ENCODE data around the gene PPP1R7. TPM values are rescaled to one million over a fixed set of nuclear protein-coding genes. Genes with fewer than 3 reads are reported as not detected.
"Not testable (repeated sequence)": the region's sequence is repeated elsewhere in the genome, so short reads cannot be mapped to it uniquely, and the experiment has no call there.

The PPP1R7 gene, protein sequence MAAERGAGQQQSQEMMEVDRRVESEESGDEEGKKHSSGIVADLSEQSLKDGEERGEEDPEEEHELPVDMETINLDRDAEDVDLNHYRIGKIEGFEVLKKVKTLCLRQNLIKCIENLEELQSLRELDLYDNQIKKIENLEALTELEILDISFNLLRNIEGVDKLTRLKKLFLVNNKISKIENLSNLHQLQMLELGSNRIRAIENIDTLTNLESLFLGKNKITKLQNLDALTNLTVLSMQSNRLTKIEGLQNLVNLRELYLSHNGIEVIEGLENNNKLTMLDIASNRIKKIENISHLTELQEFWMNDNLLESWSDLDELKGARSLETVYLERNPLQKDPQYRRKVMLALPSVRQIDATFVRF
- total RNA-seq (10 to 100 TPM; 40.6 to 73.8 TPM), polyA plus RNA-seq (ENCODE audit: insufficient read length in 2 of 2) (100 to 1,000 TPM in 1 of 2 donors, 10 to 100 TPM in 1; 93.0 to 101 TPM)
- long read RNA-seq, donor 1, transcript PPP1R7-206 (9 exons, 965 nt), result minor isoform, 8 of 67 reads
- long read RNA-seq, donor 1, transcript PPP1R7-201 (10 exons, 2,386 nt), result major isoform, 20 of 67 reads
- long read RNA-seq, donor 1, partial matches to known transcripts, result 34 of 67 reads
- long read RNA-seq, donor 1, other reads (novel, unspliced or antisense), result 0 of 67 reads
- long read RNA-seq, donor 2, partial matches to known transcripts, result 0 of 7 reads
- long read RNA-seq, donor 2, other reads (novel, unspliced or antisense), result 0 of 7 reads
- long read RNA-seq, donor 3, transcript PPP1R7-201 (10 exons, 2,386 nt), result major isoform, 9 of 23 reads
- long read RNA-seq, donor 3, partial matches to known transcripts, result 5 of 23 reads
- long read RNA-seq, donor 3, other reads (novel, unspliced or antisense), result 0 of 23 reads
- long read RNA-seq, donor 4, transcript PPP1R7-206 (9 exons, 965 nt), result minor isoform, 6 of 45 reads
- long read RNA-seq, donor 4, transcript PPP1R7-201 (10 exons, 2,386 nt), result major isoform, 13 of 45 reads
- long read RNA-seq, donor 4, partial matches to known transcripts, result 22 of 45 reads
- long read RNA-seq, donor 4, other reads (novel, unspliced or antisense), result 0 of 45 reads

DNA sequence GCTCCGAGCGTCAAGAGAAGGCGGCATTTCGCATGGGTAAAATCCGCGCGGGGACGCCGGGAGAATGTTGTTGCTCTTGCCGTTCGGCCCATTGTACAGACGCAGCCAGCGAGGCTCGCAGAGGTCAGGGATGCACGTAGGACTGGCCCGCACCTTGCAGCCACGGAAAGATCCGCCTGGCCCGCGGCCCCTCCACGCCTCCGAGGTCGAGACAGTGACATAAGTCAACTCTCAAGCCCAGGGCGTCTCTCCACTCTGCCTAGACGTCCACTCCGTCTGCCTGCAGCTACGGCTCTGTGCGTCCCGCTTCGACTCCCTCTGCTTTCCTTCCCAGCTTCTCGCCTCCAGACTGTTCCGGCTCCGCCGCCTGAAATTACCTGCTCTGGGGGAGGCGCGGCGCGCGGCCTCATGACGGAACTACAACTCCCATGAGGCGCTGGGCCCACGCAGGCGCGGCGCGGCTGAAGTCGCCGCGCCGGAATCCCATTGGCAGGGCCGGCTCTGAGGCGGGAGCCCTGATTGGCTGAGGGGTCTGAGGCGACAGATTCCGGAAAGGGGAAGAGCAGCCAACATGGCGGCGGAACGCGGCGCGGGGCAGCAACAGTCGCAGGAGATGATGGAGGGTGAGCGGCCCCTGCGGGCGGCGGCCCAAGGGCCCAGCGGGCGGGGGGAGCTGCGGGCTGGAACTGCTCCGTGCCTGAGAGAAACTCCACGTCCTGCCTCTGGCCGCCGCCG, at the start of gene PPP1R7:
Gene PPP1R7, plus strand, starts transcription at position 543 of the 735 bp plus-strand sequence. Its CDS starts 29 bp downstream, at position 572.
- Histone ChIP-seq H3K27me3 (ENCODE audit: control insufficient read depth, insufficient read depth, low read length) (no peaks in the 10 kb centered on the region), H3K4me3 (ENCODE audit: low read depth, low read length) (peak within 1 kb of the TSS; percentile 72), H3K9me3 (ENCODE audit: control insufficient read depth, insufficient read depth, low read length) (no peaks in the 10 kb centered on the region), H3K36me3 (ENCODE audit: control insufficient read depth, insufficient read depth, low read length) (peaks cover 13% of the 10 kb centered on the region), H3K4me1 (ENCODE audit: control insufficient read depth, insufficient read depth, low read length) (peaks cover 17% of the 10 kb centered on the region), H3K27ac (ENCODE audit: low read depth, low read length) (peak within 1 kb of the TSS; percentile 33)
- WGBS (ENCODE audit: insufficient coverage), result under 1% methylated on average over 73 of the region's 73 CpGs
- DNase-seq (ENCODE audit: low read depth in 4 of 6, low spot score in 6 of 6), result peak; percentile 83 to 98 (median 90)

GRCh38 chr2:241102239-241102803, 47.9 kb upstream of the PPP1R7 start, which contains the start of gene MTERF4:
Gene MTERF4, minus strand, starts transcription at chr2:241102287. Its CDS starts 14 bp downstream, at chr2:241102273.
- peak; percentile 74 to 96 (median 80) for DNase-seq (ENCODE audit: low read depth in 4 of 6, low spot score in 6 of 6)

GRCh38 chr2:241103176-241103595, 47.1 kb upstream of the PPP1R7 start:
- Histone ChIP-seq H3K27me3 (ENCODE audit: control insufficient read depth, insufficient read depth, low read length) (no peaks in the 10 kb centered on the region), H3K9me3 (ENCODE audit: control insufficient read depth, insufficient read depth, low read length) (no peaks in the 10 kb centered on the region), H3K36me3 (ENCODE audit: control insufficient read depth, insufficient read depth, low read length) (peaks cover 41% of the 10 kb centered on the region), H3K4me1 (ENCODE audit: control insufficient read depth, insufficient read depth, low read length) (peaks cover 12% of the 10 kb centered on the region), H3K27ac (ENCODE audit: low read depth, low read length) (peak overlapping the region; percentile 64), H3K4me3 (ENCODE audit: low read depth, low read length) (peak overlapping the region; percentile 82)
- 54% methylated on average over 3 of the region's 5 CpGs for whole genome bisulfite sequencing (ENCODE audit: insufficient coverage)
- DNase-seq (ENCODE audit: low read depth in 4 of 6, low spot score in 6 of 6), result peak in 1 of 6 donors; percentile 34

More at GRCh38 chr2:241102239-241102803, 47.9 kb upstream of the PPP1R7 start, which contains the start of gene MTERF4:
- WGBS (ENCODE audit: insufficient coverage), result 1% methylated on average over 49 of the region's 56 CpGs
- peaks cover 33% of the 10 kb centered on the region for H3K36me3 ChIP-seq (ENCODE audit: control insufficient read depth, insufficient read depth, low read length)
- H3K4me3 ChIP-seq (ENCODE audit: low read depth, low read length), result peak within 1 kb of the TSS; percentile 82
- H3K4me1 ChIP-seq (ENCODE audit: control insufficient read depth, insufficient read depth, low read length), result peaks cover 12% of the 10 kb centered on the region
- peak within 1 kb of the TSS; percentile 64 for H3K27ac ChIP-seq (ENCODE audit: low read depth, low read length)
- no peaks in the 10 kb centered on the region for H3K9me3 ChIP-seq (ENCODE audit: control insufficient read depth, insufficient read depth, low read length)
- no peaks in the 10 kb centered on the region for H3K27me3 ChIP-seq (ENCODE audit: control insufficient read depth, insufficient read depth, low read length)

DNA sequence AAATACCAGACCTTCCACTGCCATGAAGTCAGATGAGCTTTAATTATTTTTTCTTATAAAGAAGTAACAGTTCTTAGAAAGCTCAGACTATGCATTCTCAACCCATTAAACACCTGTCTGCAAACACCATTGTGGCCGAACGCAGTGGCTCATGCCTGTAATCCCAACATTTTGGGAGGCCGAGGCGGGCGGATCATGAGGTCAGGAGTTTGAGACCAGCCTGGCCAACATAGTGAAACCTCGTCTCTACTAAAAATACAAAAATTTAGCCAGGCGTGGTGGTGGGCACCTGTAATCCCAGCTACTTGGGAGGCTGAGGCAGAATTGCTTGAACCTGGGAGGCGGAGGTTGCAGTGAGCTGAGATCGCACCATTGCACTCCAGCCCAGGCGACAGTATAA, 45.7 kb upstream of the PPP1R7 start:
- Histone ChIP-seq H3K4me1 (ENCODE audit: control insufficient read depth, insufficient read depth, low read length) (peaks cover 12% of the 10 kb centered on the region), H3K36me3 (ENCODE audit: control insufficient read depth, insufficient read depth, low read length) (peaks cover 38% of the 10 kb centered on the region)
- not testable (repeated sequence) for H3K4me3 ChIP-seq (ENCODE audit: low read depth, low read length); H3K9me3 ChIP-seq (ENCODE audit: control insufficient read depth, insufficient read depth, low read length); H3K27ac ChIP-seq (ENCODE audit: low read depth, low read length); H3K27me3 ChIP-seq (ENCODE audit: control insufficient read depth, insufficient read depth, low read length); DNase-seq (ENCODE audit: low read depth in 4 of 6, low spot score in 6 of 6)
- whole genome bisulfite sequencing (ENCODE audit: insufficient coverage), result 93% methylated on average over 8 of the region's 10 CpGs

- H3K4me1 ChIP-seq (ENCODE audit: control insufficient read depth, insufficient read depth, low read length), result peaks cover 12% of the 10 kb centered on the region
- 81% methylated on average over 3 of the region's 3 CpGs for WGBS (ENCODE audit: insufficient coverage)
Observed at GRCh38 chr2:241105641-241106040, 44.6 kb upstream of the PPP1R7 start.

DNA sequence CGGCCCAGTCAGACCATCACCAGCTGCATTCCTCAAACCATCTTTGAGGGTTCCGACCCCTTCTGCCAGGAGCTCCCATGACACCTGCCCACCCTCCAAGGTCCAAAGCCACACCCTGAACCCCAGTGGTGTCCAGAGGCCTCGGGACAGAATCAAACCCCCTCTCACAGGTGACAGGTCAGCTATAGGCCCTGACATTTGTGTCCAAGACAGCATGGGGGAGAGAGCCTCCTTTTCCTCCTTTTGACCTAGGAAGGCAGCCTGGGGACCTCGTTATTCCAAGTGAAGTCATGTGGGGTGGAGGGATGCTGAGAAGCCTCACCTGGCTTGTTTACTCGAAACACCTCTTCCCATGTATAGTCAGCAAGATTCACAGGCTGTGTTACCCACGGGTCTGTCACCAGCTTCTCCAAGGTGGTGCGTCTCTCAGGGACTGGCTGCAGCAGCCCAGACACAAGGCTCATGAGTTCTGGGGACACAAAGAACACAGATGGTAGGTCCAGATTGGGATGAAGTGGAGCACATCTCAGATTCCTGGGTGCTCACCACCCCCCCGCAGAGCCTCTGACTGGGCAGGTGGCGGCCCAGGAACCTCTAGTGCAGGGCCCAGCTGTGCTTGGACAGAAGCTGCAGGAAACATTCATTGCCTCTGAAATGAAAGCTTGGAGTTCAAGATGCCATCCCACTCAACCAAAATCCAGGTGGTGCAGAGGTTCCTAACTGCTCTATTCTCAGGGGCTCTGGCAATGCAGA, 43.1 kb upstream of the PPP1R7 start:
- DNase-seq (ENCODE audit: low read depth in 4 of 6, low spot score in 6 of 6), result no peak
- Histone ChIP-seq H3K4me1 (ENCODE audit: control insufficient read depth, insufficient read depth, low read length) (peaks cover 5% of the 10 kb centered on the region), H3K9me3 (ENCODE audit: control insufficient read depth, insufficient read depth, low read length) (no peaks in the 10 kb centered on the region), H3K4me3 (ENCODE audit: low read depth, low read length) (no peak overlapping the region), H3K27me3 (ENCODE audit: control insufficient read depth, insufficient read depth, low read length) (no peaks in the 10 kb centered on the region), H3K27ac (ENCODE audit: low read depth, low read length) (no peak overlapping the region), H3K36me3 (ENCODE audit: control insufficient read depth, insufficient read depth, low read length) (peaks cover 51% of the 10 kb centered on the region)
- WGBS (ENCODE audit: insufficient coverage), result 99% methylated on average over 7 of the region's 9 CpGs

More at GRCh38 chr2:241105641-241106040, 44.6 kb upstream of the PPP1R7 start:
- no peak for DNase-seq (ENCODE audit: low read depth in 4 of 6, low spot score in 6 of 6)
- Histone ChIP-seq H3K27ac (ENCODE audit: low read depth, low read length) (no peak overlapping the region), H3K36me3 (ENCODE audit: control insufficient read depth, insufficient read depth, low read length) (peaks cover 39% of the 10 kb centered on the region), H3K27me3 (ENCODE audit: control insufficient read depth, insufficient read depth, low read length) (no peaks in the 10 kb centered on the region), H3K9me3 (ENCODE audit: control insufficient read depth, insufficient read depth, low read length) (no peaks in the 10 kb centered on the region), H3K4me3 (ENCODE audit: low read depth, low read length) (no peak overlapping the region)

- no peaks in the 10 kb centered on the region for H3K4me1 ChIP-seq (ENCODE audit: control insufficient read depth, insufficient read depth, low read length)
- no peaks in the 10 kb centered on the region for H3K27me3 ChIP-seq (ENCODE audit: control insufficient read depth, insufficient read depth, low read length)
- no peak overlapping the region for H3K4me3 ChIP-seq (ENCODE audit: low read depth, low read length)
- no peak overlapping the region for H3K27ac ChIP-seq (ENCODE audit: low read depth, low read length)
- H3K9me3 ChIP-seq (ENCODE audit: control insufficient read depth, insufficient read depth, low read length), result no peaks in the 10 kb centered on the region
- WGBS (ENCODE audit: insufficient coverage), result 93% methylated on average over 27 of the region's 35 CpGs
- DNase-seq (ENCODE audit: low read depth in 4 of 6, low spot score in 6 of 6), result no peak
- H3K36me3 ChIP-seq (ENCODE audit: control insufficient read depth, insufficient read depth, low read length), result peaks cover 52% of the 10 kb centered on the region
Observed at GRCh38 chr2:241108271-241109209, 41.7 kb upstream of the PPP1R7 start.

Measured in spinal cord (tissue), 10 donors.